B cell (primary cell): ENCODE results near the gene AFF3. TPM values are rescaled to one million over a fixed set of nuclear protein-coding genes. Genes with fewer than 3 reads are reported as not detected.

Experiments
- ATAC-seq: fragments of 200-7000 bp; cut with Tn5 transposase; one replicate; pipeline ENCODE4 v1.10.0; 2021; ENCODE audit warnings: low read depth, mild to moderate bottlenecking, moderate number of reproducible peaks, moderate library complexity
- CTCF ChIA-PET: fragments of 350-600 bp; sonication (Branson Sonifier 250); formaldehyde crosslinking; loops from one replicate; lab custom pipeline; 2021; ENCODE audit warnings: antibody characterized with exemption, inconsistent platforms; lab: Charles Lee
- POLR2A ChIA-PET: fragments of 350-600 bp; sonication (Branson Sonifier 250); formaldehyde crosslinking; loops from one replicate; lab custom pipeline; 2021; ENCODE audit warnings: antibody characterized with exemption; lab: Charles Lee
- DNase-seq: peaks from one replicate; pipeline ENCODE4 v3.0.0; 2013
- H2AFZ ChIP-seq: 2 replicates; pipeline ENCODE4 v1.6.1; 2012; ENCODE audit warnings: mild to moderate bottlenecking, low read depth, low read length; ENCODE audit not compliant: insufficient read depth, poor library complexity, severe bottlenecking
- H3K27ac ChIP-seq, 2 donors: 1 replicate in 1 of 2; 2 replicates in 1 of 2; pipeline ENCODE4 v1.5.1; 2012 to 2013; ENCODE audit warnings: low read length in 2 of 2, mild to moderate bottlenecking in 2 of 2, moderate library complexity in 1 of 2
- H3K27me3 ChIP-seq, 4 experiments: fragments of 200-600 bp in 1 of 4; sonication (generic) in 1 of 4; replicated peaks in 1 of 4; 1 replicate in 2 of 4; 2 replicates in 2 of 4; pipeline versions ENCODE4 v1.6.1 to v1.7.0; 2013 to 2016; ENCODE audit warnings: low read length in 3 of 4, mild to moderate bottlenecking in 2 of 4, mixed read lengths in 1 of 4, moderate library complexity in 1 of 4; ENCODE audit not compliant: insufficient read depth in 4 of 4, control insufficient read depth in 3 of 4; ENCODE audit errors: control extremely low read depth in 1 of 4
- H3K36me3 ChIP-seq, 2 experiments: replicated peaks in 1 of 2; 1 replicate in 1 of 2; 2 replicates in 1 of 2; pipeline versions ENCODE4 v1.6.1 to v1.7.1; 2013; ENCODE audit warnings: low read length in 1 of 2; ENCODE audit not compliant: insufficient read depth in 2 of 2, control insufficient read depth in 1 of 2; ENCODE audit errors: control extremely low read depth in 1 of 2, extremely low read depth in 1 of 2
- H3K4me1 ChIP-seq, 2 donors: fragments of 200-600 bp in 1 of 2; sonication (generic) in 1 of 2; 1 replicate in 1 of 2; 2 replicates in 1 of 2; pipeline versions ENCODE4 v1.5.1 to v1.6.1; 2013 to 2017; ENCODE audit warnings: low read length in 2 of 2; ENCODE audit not compliant: control insufficient read depth in 2 of 2, insufficient read depth in 2 of 2
- H3K4me2 ChIP-seq: replicated peaks from 2 replicates; pipeline ENCODE3; 2012; ENCODE audit warnings: mild to moderate bottlenecking, low read depth, low read length; ENCODE audit not compliant: poor library complexity, severe bottlenecking
- H3K4me3 ChIP-seq, 5 experiments: fragments of 200-600 bp in 1 of 5; sonication (generic) in 1 of 5; 1 replicate in 3 of 5; 2 replicates in 2 of 5; pipeline versions ENCODE4 v1.5.1 to v1.7.0; 2011 to 2016; ENCODE audit warnings: low read length in 4 of 5, mild to moderate bottlenecking in 4 of 5, low read depth in 2 of 5, control low read depth in 1 of 5, moderate library complexity in 1 of 5; ENCODE audit not compliant: insufficient read depth in 1 of 5; ENCODE audit errors: control extremely low read depth in 1 of 5, extremely low read depth in 1 of 5
- H3K79me2 ChIP-seq: fragments of 200-600 bp; sonication (generic); one replicate; pipeline ENCODE4 v1.6.0; 2016; ENCODE audit warnings: low read length; ENCODE audit not compliant: control insufficient read depth, insufficient read depth
- H3K9ac ChIP-seq: fragments of 200-600 bp; sonication (generic); 2 replicates; pipeline ENCODE4 v1.6.1; 2017; ENCODE audit warnings: mild to moderate bottlenecking, low read length, moderate library complexity
- H3K9me3 ChIP-seq, 3 donors: one replicate each; pipeline versions ENCODE4 v1.6.1 to v1.7.1; 2013; ENCODE audit warnings: low read length in 2 of 3; ENCODE audit not compliant: control insufficient read depth in 2 of 3, insufficient read depth in 1 of 3; ENCODE audit errors: control extremely low read depth in 1 of 3
- H4K20me1 ChIP-seq: 2 replicates; pipeline ENCODE4 v1.6.0; 2012; ENCODE audit warnings: mild to moderate bottlenecking, low read length; ENCODE audit not compliant: insufficient read depth, control insufficient read depth, poor library complexity, severe bottlenecking
- H3K27ac Mint-ChIP-seq: one replicate; pipeline ENCODE4 v1.8.0; 2021; ENCODE audit warnings: mixed read lengths
- H3K27me3 Mint-ChIP-seq: one replicate; pipeline ENCODE4 v1.8.0; 2021; ENCODE audit warnings: mixed read lengths
- H3K4me1 Mint-ChIP-seq: one replicate; pipeline ENCODE4 v1.8.0; 2021; ENCODE audit warnings: mixed read lengths
- H3K4me3 Mint-ChIP-seq: one replicate; pipeline ENCODE4 v1.8.0; 2021; ENCODE audit warnings: mixed read lengths
- H3K9me3 Mint-ChIP-seq: one replicate; pipeline ENCODE4 v1.8.0; 2022; ENCODE audit warnings: mixed read lengths; ENCODE audit not compliant: insufficient read depth
- CTCF ChIP-seq: fragments of 200-600 bp; IDR thresholded peaks from one replicate; pipeline ENCODE4 v1.8.0; 2022; ENCODE audit warnings: antibody characterized with exemption, mild to moderate bottlenecking
- EZH2 ChIP-seq: IDR thresholded peaks from 2 replicates; pipeline ENCODE4 v1.6.1; 2012; ENCODE audit warnings: borderline replicate concordance, low read depth, mild to moderate bottlenecking, moderate library complexity, low read length; ENCODE audit not compliant: insufficient read depth, poor library complexity, severe bottlenecking
- WGBS: methylation state at CpG from one replicate; pipeline ENCODE4 v1.1.5; 2013; ENCODE audit warnings: missing lambda C conversion rate; ENCODE audit not compliant: insufficient coverage; 5-methylcytosine and 5-hydroxymethylcytosine counted together
- intact Hi-C: fragments of 100-400 bp; cut with micrococcal nuclease; formaldehyde crosslinking; loops from one replicate; pipeline ENCODE4 v1.10.0; 2022
- polyA plus RNA-seq: library from polyadenylated mRNA; depleted of rRNA; stranded (reverse); fragments of >200 nt; gene quantifications from 2 replicates; pipeline ENCODE4 v1.2.3, GENCODE V29; 2012
- total RNA-seq, 2 donors: library from RNA; stranded (reverse); fragments of 120-200 nt in 1 of 2; gene quantifications; 1 replicate in 1 of 2; 2 replicates in 1 of 2; pipeline versions ENCODE4 v1.2.3 to v1.2.4, GENCODE V29; 2013 to 2022

AFF3 gene
- total and polyA plus RNA-seq, 2 donors (not counting 1 experiment from before 2014, with no cell fraction given) = 117 to 830 TPM

- Histone ChIP-seq H3K9me3 (no peaks in the 10 kb centered on the region), H3K4me2 (no peak overlapping the region), H3K4me3 (no peak overlapping the region), H3K27ac (no peak overlapping the region), H4K20me1 (peaks cover 91% of the 10 kb centered on the region), H3K9ac (no peak overlapping the region), H3K79me2 (peaks cover 100% of the 10 kb centered on the region), H2AFZ (no peak overlapping the region), H3K27me3 (no peaks in the 10 kb centered on the region), H3K36me3 (peaks cover 8 to 68% of the 10 kb centered on the region in 2 experiments), H3K4me1 (peaks cover 9% of the 10 kb centered on the region in 2 donors)
- WGBS = 100% methylated on average over 1 of the region's 8 CpGs
- Mint-ChIP-seq H3K4me1 (peaks cover 61% of the 10 kb centered on the region), H3K27me3 (no peaks in the 10 kb centered on the region), H3K9me3 (no peaks in the 10 kb centered on the region), H3K27ac (no peak overlapping the region), H3K4me3 (no peak overlapping the region)
- intact Hi-C loops = no loop called here
- CTCF ChIA-PET = interaction anchor here (0.8 to 1.2 kb wide), 2 partner anchors 18 to 219 kb away, joined by 3 to 4 read pairs; no protein-coding TSS in a partner anchor
- POLR2A ChIA-PET = interaction anchor here (0.7 kb wide), 1 partner anchor 9 kb away, joined by 5 read pairs; no protein-coding TSS in a partner anchor
- ATAC-seq (no peak), DNase-seq (no peak)
- TF ChIP-seq EZH2 (no peak), CTCF (no peak)
These were observed 98.5 kb downstream of the AFF3 start for GRCh38 chr2:100043891-100044255.

GRCh38 chr2:100043081-100043890 lies 99.1 kb downstream of the AFF3 start:
- Mint-ChIP-seq H3K27me3 (no peaks in the 10 kb centered on the region), H3K9me3 (no peaks in the 10 kb centered on the region), H3K27ac (no peak overlapping the region), H3K4me3 (no peak overlapping the region), H3K4me1 (peaks cover 61% of the 10 kb centered on the region)
- no peak for TF ChIP-seq CTCF
- TF ChIP-seq EZH2 = no peak
- H2AFZ ChIP-seq = no peak overlapping the region
- H3K27ac ChIP-seq = no peak overlapping the region
- H3K9me3 ChIP-seq = no peaks in the 10 kb centered on the region
- no peak overlapping the region for H3K4me2 ChIP-seq
- H3K9ac ChIP-seq = no peak overlapping the region
- intact Hi-C loops = no loop called here
- H3K79me2 ChIP-seq = peaks cover 100% of the 10 kb centered on the region
- H3K27me3 ChIP-seq = no peaks in the 10 kb centered on the region
- CTCF ChIA-PET = interaction anchor here (1.2 kb wide), 1 partner anchor 219 kb away, joined by 4 read pairs; no protein-coding TSS in a partner anchor
- peaks cover 95% of the 10 kb centered on the region for H4K20me1 ChIP-seq
- peaks cover 9% of the 10 kb centered on the region in 2 donors for H3K4me1 ChIP-seq
- WGBS = 100% methylated on average over 2 of the region's 7 CpGs
- ATAC-seq = no peak
- no peak for DNase-seq
- H3K36me3 ChIP-seq = peaks cover 8 to 67% of the 10 kb centered on the region in 2 experiments
- no peak overlapping the region for H3K4me3 ChIP-seq
- POLR2A ChIA-PET = no interaction called here
